NCI-H2227 (cell line): ENCODE measurements around the gene MOGAT1.
A peak's percentile ranks its signal among the peaks of the same experiment; 100 is the strongest.
"Not testable (repeated sequence)": the region's sequence is repeated elsewhere in the genome, so short reads cannot be mapped to it uniquely, and the experiment has no call there.

Experiments
- DNase-seq: peaks from one replicate; lab custom pipeline; 2025; ENCODE audit not compliant: unreplicated experiment; lab: John Stamatoyannopoulos, UW

Gene MOGAT1

GRCh38 chr2:222669353-222669752 is 2.1 kb upstream of the MOGAT1 start:
- no peak for DNase-seq

DNA sequence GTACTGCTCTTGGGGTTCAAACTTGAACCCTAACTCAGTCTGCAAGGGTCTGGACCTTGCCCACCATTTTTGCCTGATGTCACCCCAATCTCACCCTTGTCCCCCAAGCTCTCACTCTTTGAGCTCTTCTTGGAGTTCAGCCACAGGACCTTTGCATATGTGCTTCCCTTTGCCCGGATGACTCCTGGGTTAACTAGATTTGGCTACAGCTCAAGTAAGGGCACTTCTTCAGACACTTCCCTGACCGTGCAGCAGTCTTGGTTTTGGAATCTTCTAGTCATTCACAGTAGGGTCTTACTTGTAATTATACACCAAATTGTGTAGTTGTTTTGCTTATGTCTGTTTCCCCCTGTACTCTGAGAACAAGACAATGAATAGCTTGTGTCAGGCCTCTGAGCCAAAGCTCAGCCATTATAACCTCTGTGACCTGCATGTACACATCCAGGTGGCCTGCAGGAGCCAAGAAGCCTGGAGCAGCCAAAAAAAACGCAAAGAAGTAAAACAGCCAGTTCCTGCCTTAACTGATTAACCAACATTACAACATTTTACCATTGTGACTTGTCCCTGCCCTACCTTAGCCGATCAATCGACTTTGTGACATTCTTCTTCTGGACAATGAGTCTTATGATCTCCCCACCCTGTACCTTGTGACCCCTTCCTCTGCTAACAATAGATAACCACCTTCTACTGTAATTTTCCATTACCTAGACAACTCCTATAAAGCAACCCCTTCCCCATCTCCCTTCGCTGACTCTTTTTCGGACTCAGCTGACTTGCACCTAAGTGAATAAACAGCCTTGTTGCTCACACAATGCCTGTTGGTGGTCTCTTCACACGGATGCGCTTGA is 1.0 kb upstream of the MOGAT1 start:
- DNase-seq = no peak

DNA sequence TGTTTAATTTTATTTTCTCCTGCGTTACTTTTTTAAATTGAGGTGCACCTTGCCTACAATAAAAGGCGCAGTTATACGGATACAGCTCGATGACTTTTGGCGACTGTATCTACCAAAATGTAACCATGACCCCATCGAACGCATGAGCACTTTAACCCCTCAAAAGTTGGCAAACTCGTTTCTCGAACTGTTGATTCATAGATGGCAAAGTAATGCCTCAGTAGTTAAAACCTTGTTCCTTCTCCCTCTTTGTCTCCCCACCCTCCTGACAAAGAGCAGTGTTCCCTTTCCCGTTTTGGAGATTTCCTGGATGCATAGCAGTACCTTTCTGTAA is 577 bp downstream of the MOGAT1 start:
- no peak for DNase-seq

GRCh38 chr2:222673273-222673672 is 1.8 kb downstream of the MOGAT1 start:
- no peak for DNase-seq

DNA sequence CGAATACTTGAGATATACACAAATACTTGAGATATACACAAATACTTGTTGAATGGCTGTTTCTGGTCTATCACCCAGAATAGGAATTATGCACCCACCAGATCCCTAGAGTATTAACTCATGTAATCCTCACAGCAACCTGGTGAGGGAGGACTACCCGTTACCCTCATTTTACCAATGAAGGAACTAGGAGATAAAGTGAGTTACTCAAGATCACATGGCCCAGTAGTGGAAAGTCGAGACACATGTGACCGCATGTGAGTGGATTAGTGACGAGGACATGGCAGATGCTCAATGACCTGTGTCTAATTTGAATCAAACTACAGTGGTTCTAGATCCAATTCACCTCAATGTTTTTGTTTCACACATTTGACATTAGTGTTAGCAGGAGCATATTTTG is 2.4 kb downstream of the MOGAT1 start:
- DNase-seq = no peak

DNA sequence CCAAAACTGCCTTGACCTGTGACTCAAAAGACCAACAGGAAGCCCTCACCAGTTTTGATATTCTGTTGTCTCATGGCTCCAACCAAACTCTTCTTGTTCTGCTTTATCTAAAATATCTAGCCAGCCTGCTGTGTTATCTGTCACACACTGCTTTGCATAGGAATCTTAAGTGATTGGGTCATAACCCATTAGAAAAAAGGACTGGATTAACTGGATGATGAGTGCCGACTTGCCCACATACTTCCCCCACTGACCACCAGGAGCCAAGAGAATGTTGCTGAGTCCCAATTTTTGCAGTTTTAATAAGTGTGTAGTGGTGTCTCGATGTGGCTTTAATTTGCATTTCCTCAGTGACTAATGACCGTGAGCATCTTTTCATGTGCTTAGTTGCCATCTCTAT is 6.5 kb downstream of the MOGAT1 start:
- no peak for DNase-seq

GRCh38 chr2:222683805-222684204 is 12.3 kb downstream of the MOGAT1 start:
- no peak for DNase-seq

- DNase-seq = no peak
Observed at GRCh38 chr2:222686086-222686750, 14.8 kb downstream of the MOGAT1 start.

DNA sequence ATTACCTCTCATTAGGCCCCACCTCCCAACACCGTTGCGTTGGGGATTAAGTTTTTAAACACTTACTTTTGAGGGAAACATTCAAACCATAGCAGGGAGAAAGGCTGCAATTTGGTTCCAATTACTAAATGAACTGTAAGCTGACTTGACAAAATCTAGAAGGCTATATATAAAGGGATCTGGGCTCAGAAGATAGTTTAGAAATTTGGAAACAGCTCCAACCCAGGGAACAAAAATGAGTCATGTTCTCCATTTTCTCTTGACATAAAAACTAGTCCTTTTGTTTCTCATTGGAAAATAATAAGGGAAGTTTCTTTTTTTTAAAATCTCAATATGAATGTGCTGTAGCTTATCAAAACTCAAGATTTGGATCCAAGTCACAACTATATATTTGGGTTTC is 17.5 kb downstream of the MOGAT1 start:
- DNase-seq = no peak

GRCh38 chr2:222689322-222689721 is 17.9 kb downstream of the MOGAT1 start:
- DNase-seq = no peak

GRCh38 chr2:222690564-222691200 is 19.2 kb downstream of the MOGAT1 start:
- DNase-seq = peak; percentile 82

GRCh38 chr2:222693413-222693812 is 22.0 kb downstream of the MOGAT1 start:
- DNase-seq = not testable (repeated sequence)

- no peak for DNase-seq
Observed at GRCh38 chr2:222693837-222694236, 22.4 kb downstream of the MOGAT1 start.

GRCh38 chr2:222698276-222698675 is 26.8 kb downstream of the MOGAT1 start:
- DNase-seq = no peak

GRCh38 chr2:222701233-222701632 is 29.8 kb downstream of the MOGAT1 start:
- no peak for DNase-seq

DNA sequence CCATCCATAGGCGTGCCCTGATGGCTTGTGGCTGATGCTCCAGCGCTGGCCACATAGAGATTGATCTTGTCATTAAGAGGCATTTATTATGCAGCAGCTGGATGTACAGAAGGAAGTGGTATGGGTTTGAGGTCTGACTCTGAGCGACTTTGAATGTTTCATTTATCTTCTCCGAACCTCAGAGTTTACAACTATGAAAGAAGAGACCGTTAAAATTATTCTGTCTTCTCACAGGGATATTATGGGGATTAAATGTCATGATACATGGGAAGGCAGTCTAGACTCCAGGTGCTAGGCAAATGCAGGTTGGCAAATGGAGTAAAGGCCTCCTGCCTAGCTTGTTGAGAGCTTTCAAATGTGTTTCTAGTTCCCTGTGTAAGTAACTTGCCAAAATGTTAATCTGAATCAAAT is 30.3 kb downstream of the MOGAT1 start:
- no peak for DNase-seq

GRCh38 chr2:222703091-222703490 is 31.6 kb downstream of the MOGAT1 start:
- no peak for DNase-seq

DNA sequence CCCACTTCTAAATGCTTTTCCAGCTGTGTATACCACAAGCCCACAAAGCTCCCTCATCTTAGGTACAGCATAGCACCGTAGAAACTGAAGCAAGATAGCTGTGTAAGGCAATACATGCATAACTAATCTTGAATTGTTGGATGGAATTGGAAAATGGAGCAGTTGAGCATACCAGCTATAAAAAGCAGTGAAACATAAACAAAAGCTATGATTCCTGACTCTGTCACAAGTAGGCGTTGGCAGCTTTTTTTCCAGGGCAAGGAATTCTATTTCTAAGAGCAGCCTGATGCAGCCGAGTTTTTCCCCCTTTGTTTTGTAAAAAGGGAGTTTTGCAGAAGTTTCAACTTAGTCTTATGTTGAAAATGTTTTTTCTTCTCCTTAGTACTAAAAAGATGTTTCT is 32.4 kb downstream of the MOGAT1 start:
- no peak for DNase-seq

DNA sequence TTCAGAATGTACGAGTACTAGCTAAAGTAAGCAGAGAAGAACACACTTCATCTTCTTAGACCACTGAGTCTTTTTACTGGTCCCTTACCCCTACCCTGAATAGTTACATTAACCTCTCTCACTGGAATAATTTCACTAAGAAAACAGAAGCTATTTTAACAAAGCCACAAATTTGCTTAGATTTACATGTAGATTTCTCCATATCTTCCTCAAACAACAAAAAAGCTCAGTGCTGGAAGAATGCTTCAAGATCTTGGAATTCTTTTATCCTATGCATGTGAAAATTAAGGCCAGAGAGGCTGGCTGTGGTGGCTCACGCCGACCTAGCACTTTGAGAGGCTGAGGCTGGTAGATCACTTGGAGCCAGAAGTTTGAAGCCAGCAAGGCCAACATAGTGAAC is 35.2 kb downstream of the MOGAT1 start:
- no peak for DNase-seq

DNA sequence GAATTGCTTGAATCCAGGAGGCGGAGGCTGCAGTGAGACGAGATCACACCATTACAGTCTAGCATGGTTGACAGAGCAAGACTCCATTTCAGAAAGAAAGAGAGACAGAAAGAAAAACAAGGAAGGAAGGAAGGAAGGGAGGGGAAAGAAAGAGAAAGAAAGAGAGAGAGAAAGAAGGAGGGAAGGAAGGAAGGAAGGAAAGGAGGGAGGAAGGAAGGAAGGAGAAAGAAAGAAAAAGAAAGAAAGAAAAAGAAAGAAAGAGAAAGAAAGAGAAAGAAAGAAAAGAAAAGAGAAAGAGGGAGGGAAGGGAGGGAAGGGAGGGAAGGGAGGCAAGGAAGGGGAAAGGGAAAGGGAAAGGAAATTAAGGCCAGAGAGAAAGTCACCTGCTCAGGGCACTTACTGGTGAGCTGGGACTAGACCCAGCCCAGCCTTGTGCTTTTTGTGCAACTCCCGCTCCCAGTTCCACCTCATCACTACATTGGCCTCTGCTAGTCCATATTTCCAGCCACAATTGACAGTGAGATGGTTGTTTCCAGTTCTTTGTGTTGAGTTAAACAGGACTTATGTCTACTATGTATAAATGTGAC is 35.7 kb downstream of the MOGAT1 start:
- no peak for DNase-seq

GRCh38 chr2:222707689-222708273 is 36.3 kb downstream of the MOGAT1 start:
- DNase-seq = no peak
